Cardiac muscle cell (in vitro differentiated cells and primary cell): ENCODE measurements around the gene HS6ST1. TPM values are rescaled to one million over a fixed set of nuclear protein-coding genes. Genes with fewer than 3 reads are reported as not detected.

ENCODE experiments used
- DNase-seq, 2 donors: peaks; one replicate each; pipeline versions ENCODE4 v3.0.0 to v3.0.0-alpha.2; 2010 to 2017; ENCODE audit warnings: low read depth in 1 of 2, low spot score in 1 of 2
- H3K27ac ChIP-seq: fragments of 200-600 bp; sonication (generic); 2 replicates; pipeline ENCODE4 v1.5.1; 2016
- H3K27me3 ChIP-seq: fragments of 200-600 bp; sonication (generic); 2 replicates; pipeline ENCODE4 v1.6.0; 2016; ENCODE audit warnings: control low read depth
- H3K36me3 ChIP-seq: fragments of 200-600 bp; sonication (generic); 2 replicates; pipeline ENCODE4 v1.5.1; 2016; ENCODE audit warnings: control low read depth
- H3K4me1 ChIP-seq: fragments of 200-600 bp; sonication (generic); 2 replicates; pipeline ENCODE4 v1.8.1; 2017; ENCODE audit warnings: low read depth, mild to moderate bottlenecking, mixed run types
- H3K4me3 ChIP-seq: fragments of 200-600 bp; sonication (generic); 2 replicates; pipeline ENCODE4 v1.5.1; 2016; ENCODE audit warnings: mild to moderate bottlenecking
- H3K9me3 ChIP-seq: fragments of 200-600 bp; sonication (generic); 2 replicates; pipeline ENCODE4 v1.5.1; 2017; ENCODE audit warnings: low read depth, mild to moderate bottlenecking, control low read depth
- polyA plus RNA-seq: library from polyadenylated mRNA; unstranded; fragments of >200 nt; fragmentation: Nextera tagmentation; extraction: Ambion mirVana; gene quantifications from 2 replicates; pipeline ENCODE4 v1.2.1, GENCODE V29; 2016
- total RNA-seq: library from RNA; depleted of rRNA; stranded (reverse); fragments of >200 nt; gene quantifications from 2 replicates; pipeline ENCODE4 v1.2.3, GENCODE V29; 2016
- TF ChIP-seq, protein P1 (sequence below): IDR thresholded peaks from 2 replicates; pipeline ENCODE4 v1.5.1; 2012; ENCODE audit warnings: low read depth, mild to moderate bottlenecking, low read length

Gene HS6ST1
- total and polyA plus RNA-seq, 2 experiments from 2014 or later: 22.9 to 24.5 TPM

DNA sequence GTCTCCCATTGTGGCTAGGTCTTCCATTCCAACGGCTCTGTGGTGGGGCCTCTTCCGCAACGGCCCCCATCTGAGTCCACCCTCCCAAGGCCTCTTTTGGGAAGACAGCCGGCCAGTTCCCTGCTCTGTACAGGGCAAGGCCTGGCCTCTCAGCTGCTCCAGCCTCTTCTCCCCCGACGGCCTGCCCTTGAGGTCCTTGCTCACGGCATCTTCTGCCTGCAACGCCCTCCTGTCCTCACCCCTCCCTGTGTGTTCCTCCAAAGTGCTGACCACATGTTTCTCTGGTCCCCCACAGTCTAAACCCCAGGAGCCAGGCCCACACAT is 16.0 kb downstream of the HS6ST1 start:
- Histone ChIP-seq H3K4me1 (peaks cover 14% of the 10 kb centered on the region), H3K36me3 (no peaks in the 10 kb centered on the region), H3K4me3 (no peak overlapping the region), H3K27me3 (no peaks in the 10 kb centered on the region), H3K27ac (no peak overlapping the region), H3K9me3 (no peaks in the 10 kb centered on the region)
- DNase-seq: no peak
- TF ChIP-seq, protein P1, sequence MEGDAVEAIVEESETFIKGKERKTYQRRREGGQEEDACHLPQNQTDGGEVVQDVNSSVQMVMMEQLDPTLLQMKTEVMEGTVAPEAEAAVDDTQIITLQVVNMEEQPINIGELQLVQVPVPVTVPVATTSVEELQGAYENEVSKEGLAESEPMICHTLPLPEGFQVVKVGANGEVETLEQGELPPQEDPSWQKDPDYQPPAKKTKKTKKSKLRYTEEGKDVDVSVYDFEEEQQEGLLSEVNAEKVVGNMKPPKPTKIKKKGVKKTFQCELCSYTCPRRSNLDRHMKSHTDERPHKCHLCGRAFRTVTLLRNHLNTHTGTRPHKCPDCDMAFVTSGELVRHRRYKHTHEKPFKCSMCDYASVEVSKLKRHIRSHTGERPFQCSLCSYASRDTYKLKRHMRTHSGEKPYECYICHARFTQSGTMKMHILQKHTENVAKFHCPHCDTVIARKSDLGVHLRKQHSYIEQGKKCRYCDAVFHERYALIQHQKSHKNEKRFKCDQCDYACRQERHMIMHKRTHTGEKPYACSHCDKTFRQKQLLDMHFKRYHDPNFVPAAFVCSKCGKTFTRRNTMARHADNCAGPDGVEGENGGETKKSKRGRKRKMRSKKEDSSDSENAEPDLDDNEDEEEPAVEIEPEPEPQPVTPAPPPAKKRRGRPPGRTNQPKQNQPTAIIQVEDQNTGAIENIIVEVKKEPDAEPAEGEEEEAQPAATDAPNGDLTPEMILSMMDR: no peak

DNA sequence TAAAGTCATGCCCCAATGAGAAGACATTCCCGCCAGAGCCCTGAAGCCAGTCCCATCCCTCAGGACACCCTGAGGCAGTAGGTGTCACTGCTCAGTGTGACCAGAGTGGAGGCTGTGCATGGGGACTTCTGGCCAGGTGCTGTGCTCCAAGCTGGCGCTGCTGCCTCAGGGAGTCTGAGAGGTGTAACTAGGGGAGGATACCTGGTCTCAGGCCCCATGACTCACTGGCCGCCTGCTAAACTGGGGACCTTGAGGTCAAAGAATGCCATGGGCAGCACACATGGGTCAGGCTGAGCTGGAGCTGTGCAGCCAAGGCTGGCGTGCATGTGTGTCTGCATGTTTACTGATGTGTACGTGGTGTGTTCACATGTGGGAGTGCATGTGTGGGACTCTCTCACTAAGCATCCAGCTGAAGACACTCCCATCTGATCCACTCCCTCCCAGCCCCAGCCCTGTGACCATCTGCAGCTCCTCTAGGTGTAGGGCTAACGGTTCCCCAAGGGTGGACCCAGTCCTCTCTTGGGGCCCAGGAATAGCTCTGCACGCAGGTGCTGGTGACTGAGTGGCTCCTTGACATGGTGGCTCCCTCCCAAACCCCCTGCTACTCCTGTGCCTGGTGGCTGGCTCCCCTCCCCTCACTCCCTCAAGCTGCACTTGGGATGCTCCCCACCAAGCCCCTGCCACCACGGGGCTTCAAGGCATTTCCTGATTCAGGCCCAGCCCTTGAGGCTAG is 16.5 kb downstream of the HS6ST1 start:
- Histone ChIP-seq H3K4me3 (no peak overlapping the region), H3K4me1 (peaks cover 14% of the 10 kb centered on the region), H3K27me3 (no peaks in the 10 kb centered on the region), H3K36me3 (no peaks in the 10 kb centered on the region), H3K9me3 (no peaks in the 10 kb centered on the region), H3K27ac (no peak overlapping the region)
- TF ChIP-seq, protein P1: no peak
- no peak for DNase-seq

DNA sequence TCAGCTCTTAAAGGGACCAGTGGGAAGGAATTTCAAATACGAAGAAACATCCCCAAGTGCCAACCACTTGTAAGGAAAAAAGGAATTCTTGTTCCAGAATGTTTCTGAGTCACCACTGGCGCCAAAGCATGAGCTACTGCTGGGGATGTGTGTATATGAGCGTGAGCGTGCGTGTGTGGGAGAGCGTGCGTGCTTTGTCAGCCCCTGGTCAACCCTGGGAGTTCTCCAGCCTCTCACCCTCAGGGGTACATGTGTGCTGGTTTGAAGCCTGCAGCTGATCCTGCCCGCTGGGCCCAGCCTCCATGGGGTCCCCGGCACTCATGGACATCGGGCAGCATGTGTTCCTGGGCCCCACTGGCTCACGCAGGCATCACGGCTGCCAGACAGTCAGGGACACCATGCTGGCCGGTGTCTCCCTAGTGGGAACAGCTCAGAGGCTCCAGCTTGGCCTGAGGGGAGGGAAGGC is 17.1 kb downstream of the HS6ST1 start:
- no peaks in the 10 kb centered on the region for H3K36me3 ChIP-seq
- no peaks in the 10 kb centered on the region for H3K9me3 ChIP-seq
- no peak overlapping the region for H3K4me3 ChIP-seq
- H3K27ac ChIP-seq: no peak overlapping the region
- H3K4me1 ChIP-seq: peaks cover 14% of the 10 kb centered on the region
- TF ChIP-seq, protein P1: no peak
- peak in 1 of 2 donors; percentile 93 for DNase-seq
- no peaks in the 10 kb centered on the region for H3K27me3 ChIP-seq

DNA sequence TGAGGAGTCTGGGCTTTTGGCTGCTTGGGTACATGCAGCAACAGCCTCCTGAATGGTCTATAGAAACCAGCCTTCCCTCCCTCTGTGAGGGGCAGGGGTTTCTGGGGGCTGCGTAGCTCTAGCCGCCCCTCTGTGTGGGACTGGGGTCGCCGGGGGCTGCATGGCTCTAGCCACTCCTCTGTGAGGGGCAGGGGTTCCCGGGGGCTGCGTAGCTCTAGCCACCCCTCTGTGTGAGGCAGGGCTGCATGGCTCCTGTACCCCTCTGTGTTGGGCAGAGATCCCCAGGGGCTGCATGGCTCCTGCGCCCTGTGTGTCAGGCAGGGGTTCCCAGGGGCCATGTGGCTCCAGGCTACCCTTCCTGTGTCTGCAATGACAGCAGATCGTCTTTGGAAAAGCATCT is 17.6 kb downstream of the HS6ST1 start:
- Histone ChIP-seq H3K9me3 (no peaks in the 10 kb centered on the region), H3K4me1 (peaks cover 9% of the 10 kb centered on the region), H3K4me3 (no peak overlapping the region), H3K36me3 (no peaks in the 10 kb centered on the region), H3K27me3 (no peaks in the 10 kb centered on the region), H3K27ac (no peak overlapping the region)
- TF ChIP-seq, protein P1: no peak
- DNase-seq: no peak

DNA sequence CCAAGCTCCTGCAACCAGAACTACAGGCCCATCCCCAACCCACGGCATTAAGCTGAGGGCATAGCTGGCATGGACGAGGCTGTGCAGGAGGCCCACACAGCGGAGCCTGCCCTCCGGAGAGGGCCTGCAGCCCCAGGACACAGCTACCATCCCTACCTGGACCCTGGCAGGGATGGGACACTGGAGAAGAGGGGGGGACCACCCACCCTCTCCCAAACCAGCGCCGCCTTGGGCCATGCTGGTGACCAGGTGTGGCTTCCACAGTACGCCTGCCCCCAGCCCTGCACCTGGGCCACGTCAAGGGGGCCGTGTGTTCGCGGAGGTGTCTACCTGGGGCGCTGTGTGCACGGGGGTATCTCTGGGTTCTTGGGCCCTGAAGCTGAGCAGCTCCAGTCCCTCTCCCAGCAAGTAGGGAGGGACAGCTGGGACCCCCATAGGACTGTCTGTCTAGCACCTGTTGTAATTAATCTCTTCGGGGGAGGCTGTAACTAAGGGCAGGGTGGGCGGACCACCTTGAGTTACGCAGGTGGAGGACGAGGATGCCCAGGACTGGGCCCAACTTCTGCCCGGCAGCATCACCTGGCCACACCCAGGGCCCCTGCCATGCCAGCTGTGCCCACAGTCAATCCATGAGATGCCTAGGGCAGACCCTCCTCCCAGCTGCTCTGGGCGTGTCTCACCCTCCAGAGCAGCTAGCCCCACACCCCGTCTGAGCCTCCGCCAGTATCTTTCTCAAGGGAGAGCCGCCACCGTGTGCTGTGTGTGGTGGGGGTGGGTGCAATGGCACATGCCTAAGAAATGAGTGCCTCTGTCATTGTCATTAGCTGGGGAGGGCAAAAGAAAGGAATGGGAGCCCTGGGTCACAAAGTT is 18.3 kb downstream of the HS6ST1 start:
- TF ChIP-seq, protein P1: no peak
- Histone ChIP-seq H3K4me3 (no peak overlapping the region), H3K27ac (no peak overlapping the region), H3K27me3 (no peaks in the 10 kb centered on the region), H3K4me1 (peaks cover 2% of the 10 kb centered on the region), H3K9me3 (no peaks in the 10 kb centered on the region), H3K36me3 (no peaks in the 10 kb centered on the region)
- no peak for DNase-seq
